GM21529 (cell line): ENCODE data around the gene PITPNM3.
"Not testable (repeated sequence)": the region's sequence is repeated elsewhere in the genome, so short reads cannot be mapped to it uniquely, and the experiment has no call there.

ENCODE experiments used
- ATAC-seq: cut with Tn5 transposase; IDR thresholded peaks from one replicate; pipeline ENCODE4 v1.9.1; 2021; ENCODE audit not compliant: unreplicated experiment

The PITPNM3 gene

GRCh38 chr17:6482796-6483195, 73.6 kb downstream of the PITPNM3 start:
- not testable (repeated sequence) for ATAC-seq

- ATAC-seq = no peak
Observed at GRCh38 chr17:6482105-6482455, 74.3 kb downstream of the PITPNM3 start.

- no peak for ATAC-seq
Observed at GRCh38 chr17:6480303-6480675, 76.1 kb downstream of the PITPNM3 start.

GRCh38 chr17:6479622-6480302, 76.6 kb downstream of the PITPNM3 start:
- no peak for ATAC-seq

- no peak for ATAC-seq
Observed at GRCh38 chr17:6478486-6478885, 77.9 kb downstream of the PITPNM3 start.

GRCh38 chr17:6477831-6478383, 78.4 kb downstream of the PITPNM3 start:
- no peak for ATAC-seq

GRCh38 chr17:6476810-6477179, 79.6 kb downstream of the PITPNM3 start:
- no peak for ATAC-seq

- ATAC-seq = no peak
Observed at GRCh38 chr17:6476076-6476809, 80.1 kb downstream of the PITPNM3 start.

- no peak for ATAC-seq
Observed at GRCh38 chr17:6475411-6475810, 80.9 kb downstream of the PITPNM3 start.

- no peak for ATAC-seq
Observed at GRCh38 chr17:6474906-6475305, 81.4 kb downstream of the PITPNM3 start.

GRCh38 chr17:6474376-6474775, 82.0 kb downstream of the PITPNM3 start:
- no peak for ATAC-seq

GRCh38 chr17:6473128-6473767, 83.1 kb downstream of the PITPNM3 start:
- no peak for ATAC-seq

- no peak for ATAC-seq
Observed at GRCh38 chr17:6472517-6472916, 83.8 kb downstream of the PITPNM3 start.

GRCh38 chr17:6471531-6472465, 84.6 kb downstream of the PITPNM3 start:
- no peak for ATAC-seq

GRCh38 chr17:6470751-6471521, 85.4 kb downstream of the PITPNM3 start:
- no peak for ATAC-seq

GRCh38 chr17:6470146-6470718, 86.1 kb downstream of the PITPNM3 start:
- ATAC-seq = no peak

- ATAC-seq = no peak
Observed at GRCh38 chr17:6468051-6468790, 88.1 kb downstream of the PITPNM3 start.

- ATAC-seq = no peak
Observed at GRCh38 chr17:6467567-6467966, 88.8 kb downstream of the PITPNM3 start.
